Spleen (tissue), 7 donors: Measurements from ENCODE around the gene PHTF1.

ENCODE experiments used
- POLR2A ChIP-seq, 3 donors: fragments of 450-650 bp; IDR thresholded peaks; one replicate each; pipeline ENCODE4 v1.5.1; 2017; ENCODE audit warnings: antibody characterized with exemption in 3 of 3, mild to moderate bottlenecking in 1 of 3
- TF ChIP-seq, protein P1 (sequence below), 11 experiments: fragments of 200-600 bp in 7 of 11; fragments of 450-650 bp in 4 of 11; sonication (generic) in 4 of 11; IDR thresholded peaks in 8 of 11; conservative IDR thresholded peaks in 3 of 11; 1 replicate in 7 of 11; 2 replicates in 4 of 11; pipeline versions ENCODE4 v1.4.0 to v1.8.0; 2016 to 2021; ENCODE audit warnings: antibody characterized with exemption in 11 of 11, inconsistent platforms in 4 of 11, mild to moderate bottlenecking in 1 of 11
- donor health status: DM: no; HTN: no; CAD: no; lungs with moderate emphysema.
- donor health status: DM: no; HTN: no; CAD: no.
- donor health status: DM: no; HTN: no; CAD: no.

DNA sequence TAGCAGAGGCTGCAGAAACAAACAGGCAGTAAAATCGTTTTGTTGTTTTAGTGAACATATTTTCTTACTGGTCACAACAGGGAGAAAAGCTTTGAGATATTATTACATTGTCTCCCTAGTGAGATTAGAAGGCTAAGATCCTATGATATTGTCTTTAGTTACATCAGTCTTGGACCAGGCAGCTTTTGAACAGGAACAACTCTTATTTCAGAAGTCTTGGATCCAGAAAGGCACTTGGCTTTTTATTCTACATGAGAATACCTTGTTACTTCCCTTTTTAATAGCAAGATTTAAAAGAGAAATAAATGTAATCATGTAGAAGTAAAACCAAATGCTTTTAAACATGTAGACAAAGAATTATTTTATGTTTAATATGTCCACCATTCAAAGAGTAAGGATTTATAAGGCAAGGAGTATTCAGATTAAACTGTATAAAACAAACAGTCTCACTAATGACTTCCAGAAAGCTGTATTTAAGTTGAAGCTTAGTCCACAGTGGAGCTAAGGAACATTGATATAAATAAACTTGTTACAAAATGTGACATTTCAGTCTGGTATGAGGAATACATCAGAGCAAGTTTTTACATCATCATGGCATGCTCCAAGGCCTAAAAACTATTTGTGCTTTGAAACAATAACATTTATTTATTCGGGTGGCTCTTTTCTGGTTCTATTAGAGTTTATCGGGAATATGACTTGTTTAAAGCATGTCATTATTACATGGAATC is 72.2 kb downstream of the PHTF1 start:
- TF ChIP-seq POLR2A (IDR thresholded peaks at IDR 0.05), result no peak
- TF ChIP-seq, protein P1, sequence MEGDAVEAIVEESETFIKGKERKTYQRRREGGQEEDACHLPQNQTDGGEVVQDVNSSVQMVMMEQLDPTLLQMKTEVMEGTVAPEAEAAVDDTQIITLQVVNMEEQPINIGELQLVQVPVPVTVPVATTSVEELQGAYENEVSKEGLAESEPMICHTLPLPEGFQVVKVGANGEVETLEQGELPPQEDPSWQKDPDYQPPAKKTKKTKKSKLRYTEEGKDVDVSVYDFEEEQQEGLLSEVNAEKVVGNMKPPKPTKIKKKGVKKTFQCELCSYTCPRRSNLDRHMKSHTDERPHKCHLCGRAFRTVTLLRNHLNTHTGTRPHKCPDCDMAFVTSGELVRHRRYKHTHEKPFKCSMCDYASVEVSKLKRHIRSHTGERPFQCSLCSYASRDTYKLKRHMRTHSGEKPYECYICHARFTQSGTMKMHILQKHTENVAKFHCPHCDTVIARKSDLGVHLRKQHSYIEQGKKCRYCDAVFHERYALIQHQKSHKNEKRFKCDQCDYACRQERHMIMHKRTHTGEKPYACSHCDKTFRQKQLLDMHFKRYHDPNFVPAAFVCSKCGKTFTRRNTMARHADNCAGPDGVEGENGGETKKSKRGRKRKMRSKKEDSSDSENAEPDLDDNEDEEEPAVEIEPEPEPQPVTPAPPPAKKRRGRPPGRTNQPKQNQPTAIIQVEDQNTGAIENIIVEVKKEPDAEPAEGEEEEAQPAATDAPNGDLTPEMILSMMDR (IDR thresholded peaks at IDR 0.05 in 8 of 11, conservative IDR thresholded peaks at IDR 0.05 in 3 of 11), result no peak
